GM12878 (cell line): ENCODE data around the gene PRMT1. TPM values are rescaled to one million over a fixed set of nuclear protein-coding genes. Genes with fewer than 3 reads are reported as not detected.

ENCODE experiments used
- ATAC-seq: fragments of 200-7000 bp; cut with Tn5 transposase; 3 replicates; pipeline ENCODE4 v1.9.1; 2020; ENCODE audit warnings: mild to moderate bottlenecking, moderate library complexity
- BruUV-seq: library from RNA; stranded (reverse); fragments of 400-500 nt; replicated peaks from 2 replicates; lab custom pipeline; 2021; lab: Mats Ljungman, UMichigan
- CTCF ChIA-PET: fragments of 300-600 bp; sonication (Branson Sonifier 250); formaldehyde crosslinking; extraction: SDS; loops from one replicate; lab custom pipeline; 2021; ENCODE audit warnings: inconsistent platforms; lab: Yijun Ruan, JAX
- POLR2A ChIA-PET: fragments of 350-600 bp; formaldehyde crosslinking; extraction: SDS; loops from one replicate; lab custom pipeline; 2021; ENCODE audit warnings: inconsistent platforms; lab: Charles Lee
- RAD21 ChIA-PET: fragments of 300-600 bp; sonication (Branson Sonifier 250); formaldehyde crosslinking; loops from one replicate; lab custom pipeline; 2023; ENCODE audit warnings: antibody characterized with exemption; ENCODE audit not compliant: unreplicated experiment; lab: Charles Lee
- SMC1A ChIA-PET: fragments of 300-600 bp; sonication (Branson Sonifier 250); formaldehyde crosslinking; loops from one replicate; lab custom pipeline; 2023; ENCODE audit not compliant: unreplicated experiment, uncharacterized antibody; lab: Charles Lee
- DNase-seq: peaks from one replicate; pipeline ENCODE4 v3.0.0-alpha.2; 2011; ENCODE audit warnings: low read depth, low spot score
- FAIRE-seq: peaks from 3 replicates; lab custom pipeline; 2011; peaks lifted over from hg19 to GRCh38; lab: Jason Lieb, UNC
- H2AFZ ChIP-seq: 2 replicates; pipeline ENCODE4 v1.6.0; 2011; ENCODE audit warnings: low read depth, low read length, control low read depth; ENCODE audit not compliant: control insufficient read depth
- H3K27ac ChIP-seq: 2 replicates; pipeline ENCODE4 v1.5.1; 2011; ENCODE audit warnings: control low read depth; ENCODE audit not compliant: control insufficient read depth, insufficient read depth
- H3K27me3 ChIP-seq, 2 experiments: replicated peaks in 1 of 2; 2 replicates each; pipeline versions ENCODE4 v1.6.0 to v1.6.1; 2011; ENCODE audit warnings: low read length in 1 of 2; ENCODE audit not compliant: control insufficient read depth in 2 of 2, insufficient read depth in 2 of 2
- H3K36me3 ChIP-seq, 2 experiments: 2 replicates each; pipeline ENCODE4 v1.5.1; 2011; ENCODE audit warnings: low read length in 1 of 2; ENCODE audit not compliant: control insufficient read depth in 2 of 2, insufficient read depth in 2 of 2
- H3K4me1 ChIP-seq: 2 replicates; pipeline ENCODE4 v1.6.1; 2011; ENCODE audit warnings: mild to moderate bottlenecking, low read length, moderate library complexity, mixed read lengths; ENCODE audit not compliant: control insufficient read depth, insufficient read depth
- H3K4me2 ChIP-seq: 2 replicates; pipeline ENCODE4 v1.6.0; 2011; ENCODE audit warnings: control low read depth; ENCODE audit not compliant: control insufficient read depth, insufficient read depth
- H3K4me3 ChIP-seq: fragments of 200-600 bp; sonication (generic); 2 replicates; pipeline ENCODE4 v1.5.1; 2016
- H3K79me2 ChIP-seq: 2 replicates; pipeline ENCODE4 v1.6.0; 2011; ENCODE audit warnings: low read length; ENCODE audit not compliant: control insufficient read depth, insufficient read depth
- H3K9ac ChIP-seq: 2 replicates; pipeline ENCODE4 v1.8.0; 2011; ENCODE audit warnings: low read length, control low read depth, mixed read lengths; ENCODE audit not compliant: control insufficient read depth, insufficient read depth
- H3K9me3 ChIP-seq: replicated peaks from 3 replicates; pipeline ENCODE4 v1.5.1; 2011; ENCODE audit warnings: mild to moderate bottlenecking, low read length; ENCODE audit not compliant: control insufficient read depth, insufficient read depth
- H4K20me1 ChIP-seq: 2 replicates; pipeline ENCODE4 v1.6.0; 2011; ENCODE audit not compliant: control insufficient read depth, insufficient read depth
- ATF7 ChIP-seq: fragments of 450-650 bp; IDR thresholded peaks from 2 replicates; pipeline ENCODE4 v1.6.1; 2016; ENCODE audit warnings: low read depth, mild to moderate bottlenecking
- CHD2 ChIP-seq: IDR thresholded peaks from 2 replicates; pipeline ENCODE4 v1.6.1; 2011; ENCODE audit warnings: low read depth, low read length, improper control_type of control experiment, borderline replicate concordance
- ESRRA ChIP-seq: IDR thresholded peaks from 2 replicates; pipeline ENCODE4 v1.6.1; 2012; ENCODE audit warnings: mild to moderate bottlenecking, low read length, improper control_type of control experiment
- IKZF1 ChIP-seq: fragments of 450-650 bp; conservative IDR thresholded peaks from 2 replicates; pipeline ENCODE4 v1.6.1; 2017; ENCODE audit warnings: antibody characterized with exemption, mild to moderate bottlenecking
- NFXL1 ChIP-seq: fragments of 450-650 bp; IDR thresholded peaks from 2 replicates; pipeline ENCODE4 v1.6.1; 2017; ENCODE audit warnings: antibody characterized with exemption, mild to moderate bottlenecking, borderline replicate concordance
- NFYA ChIP-seq: IDR thresholded peaks from 2 replicates; pipeline ENCODE4 v1.6.1; 2011; ENCODE audit warnings: low read depth, mild to moderate bottlenecking, low read length, improper control_type of control experiment, borderline replicate concordance
- POLR2AphosphoS2 ChIP-seq: IDR thresholded peaks from 2 replicates; pipeline ENCODE4 v1.6.1; 2011; ENCODE audit warnings: low read depth, mild to moderate bottlenecking, low read length, improper control_type of control experiment, moderate library complexity
- PRDM15 ChIP-seq: fragments of 450-650 bp; formaldehyde crosslinking; IDR thresholded peaks from 2 replicates; pipeline ENCODE4 v1.4.0; 2020; ENCODE audit warnings: mild to moderate bottlenecking, moderate library complexity
- RELA ChIP-seq: fragments of 450-650 bp; IDR thresholded peaks from 2 replicates; pipeline ENCODE4 v1.8.0; 2014; ENCODE audit warnings: borderline replicate concordance; ENCODE audit not compliant: partially characterized antibody
- RELB ChIP-seq: fragments of 450-650 bp; IDR thresholded peaks from 2 replicates; pipeline ENCODE4 v1.6.1; 2017; ENCODE audit warnings: low read depth, mild to moderate bottlenecking, moderate library complexity
- RFX5 ChIP-seq: IDR thresholded peaks from 2 replicates; pipeline ENCODE4 v1.6.1; 2011; ENCODE audit warnings: low read depth, low read length, improper control_type of control experiment
- SIN3A ChIP-seq: IDR thresholded peaks from 2 replicates; pipeline ENCODE4 v1.6.1; 2012; ENCODE audit warnings: low read depth, low read length, improper control_type of control experiment
- SMAD5 ChIP-seq: IDR thresholded peaks from 2 replicates; pipeline ENCODE4 v1.6.1; 2016; ENCODE audit warnings: antibody characterized with exemption, low read depth
- ZNF24 ChIP-seq: fragments of 450-650 bp; IDR thresholded peaks from 2 replicates; pipeline ENCODE4 v1.6.1; 2017; ENCODE audit warnings: antibody characterized with exemption, mild to moderate bottlenecking
- ZNF687 ChIP-seq: fragments of 450-650 bp; IDR thresholded peaks from 2 replicates; pipeline ENCODE4 v1.6.1; 2017; ENCODE audit warnings: mild to moderate bottlenecking, moderate library complexity
- WGBS: methylation state at CpG from one replicate; pipeline ENCODE4 v1.1.6; 2016; ENCODE audit warnings: low lambda C conversion rate; ENCODE audit not compliant: insufficient replicate concordance, insufficient coverage; ENCODE audit errors: missing lambda C conversion rate; 5-methylcytosine and 5-hydroxymethylcytosine counted together
- in situ Hi-C: fragments of 300-500 bp; cut with MboI; formaldehyde crosslinking; loops from 9 replicates; pipeline ENCODE4 v1.14.3; 2018; ENCODE audit warnings: mixed read lengths
- intact Hi-C: fragments of 100-400 bp; cut with micrococcal nuclease; formaldehyde crosslinking; loops from one replicate; pipeline ENCODE4 v1.14.2; 2022; ENCODE audit not compliant: unreplicated experiment
- polyA plus RNA-seq, 11 experiments: library from polyadenylated mRNA; depleted of rRNA in 4 of 11; unstranded in 6 of 11; stranded (reverse) in 5 of 11; fragments of >200 nt; fragmentation: Nextera tagmentation in 4 of 11; fragmentation: Illumina TruSeq in 1 of 11; extraction: Ambion mirVana in 4 of 11; extraction: Trizol in 1 of 11; gene quantifications; 1 replicate in 1 of 11; 2 replicates in 10 of 11; pipeline versions ENCODE4 v1.2.1 to v1.2.3, GENCODE V29; 2011 to 2016; ENCODE audit warnings: inconsistent platforms in 2 of 11, missing spikeins in 2 of 11, low read depth in 1 of 11
- total RNA-seq, 4 experiments: library from RNA; depleted of rRNA in 3 of 4; stranded (reverse); fragments of >200 nt in 3 of 4; fragmentation: Illumina TruSeq in 1 of 4; extraction: Trizol in 1 of 4; gene quantifications; 2 replicates each; pipeline versions ENCODE4 v1.2.1 to v1.2.3, GENCODE V29; 2013 to 2021

Gene PRMT1
- total and polyA plus RNA-seq, 10 of the 15 experiments (the other 5 are each of a cell fraction or from before 2014, with no cell fraction given) = 19.9 to 667 (median 444) TPM

DNA sequence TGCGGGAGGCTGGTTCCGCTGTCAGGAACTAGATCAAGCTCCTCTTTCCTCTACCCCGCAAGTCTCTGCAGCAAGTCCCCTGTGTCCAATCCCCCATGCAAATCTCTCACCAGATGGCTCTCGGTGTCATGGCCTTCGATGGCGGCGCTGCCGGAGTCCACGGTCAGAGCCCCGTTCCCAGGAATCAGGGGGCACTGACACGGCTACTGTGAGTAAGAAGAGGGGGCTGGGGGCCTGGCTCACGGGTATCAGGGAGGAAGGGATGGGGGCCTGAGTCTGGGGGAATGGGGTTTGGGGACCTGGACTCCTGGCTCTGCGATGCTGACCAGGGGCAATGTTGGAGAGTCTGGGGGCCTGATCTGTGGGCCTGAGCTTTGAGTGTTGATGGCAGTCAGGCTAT, 31.1 kb upstream of the PRMT1 start:
- TF ChIP-seq RFX5 (no peak), RELA (no peak), ESRRA (no peak), RELB (no peak), ATF7 (no peak), ZNF687 (no peak), ZNF24 (no peak), SIN3A (no peak), CHD2 (no peak), SMAD5 (no peak), POLR2AphosphoS2 (no peak), PRDM15 (CRISPR knock-in tag) (no peak), NFYA (no peak), NFXL1 (no peak), IKZF1 (no peak)
- Histone ChIP-seq H3K4me3 (no peak overlapping the region), H3K27ac (no peak overlapping the region), H3K36me3 (peaks cover 0 to 5% of the 10 kb centered on the region in 2 experiments; a peak in 3 of 4 replicates), H3K27me3 (no peaks in the 10 kb centered on the region), H3K4me2 (no peak overlapping the region), H2AFZ (no peak overlapping the region), H3K9ac (no peak overlapping the region), H3K9me3 (no peaks in the 10 kb centered on the region), H3K4me1 (peaks cover 12% of the 10 kb centered on the region), H4K20me1 (no peaks in the 10 kb centered on the region), H3K79me2 (peaks cover 32% of the 10 kb centered on the region)
- ChIA-PET POLR2A (interaction anchor here (6.5 kb wide), 1 partner anchor 30 kb away, joined by 200 read pairs; the partner anchor contains the start of gene PRMT1), SMC1A (no interaction called here), RAD21 (no interaction called here), CTCF (no interaction called here)
- WGBS = 93% methylated on average over 12 of the region's 13 CpGs
- no TSS peak for BruUV-seq
- ATAC-seq (no peak), DNase-seq (no peak), FAIRE-seq (no peak)
- in situ Hi-C loops = no loop called here
- intact Hi-C loops = no loop called here
